GM10847 (cell line): ENCODE measurements around the gene CACNA2D1.

Experiments
- POLR2A ChIP-seq: IDR thresholded peaks from 2 replicates; pipeline ENCODE4 v1.6.1; 2011; ENCODE audit not compliant: insufficient read length; ENCODE audit errors: extremely low read depth

Gene CACNA2D1

GRCh38 chr7:82411732-82412131, 31.8 kb downstream of the CACNA2D1 start:
- TF ChIP-seq POLR2A = no peak

- no peak for TF ChIP-seq POLR2A
Measured at GRCh38 chr7:82410461-82410860, 33.1 kb downstream of the CACNA2D1 start.

GRCh38 chr7:82406937-82407336, 36.6 kb downstream of the CACNA2D1 start:
- TF ChIP-seq POLR2A = no peak

GRCh38 chr7:82405301-82405700, 38.3 kb downstream of the CACNA2D1 start:
- no peak for TF ChIP-seq POLR2A

- TF ChIP-seq POLR2A = no peak
Measured at GRCh38 chr7:82404652-82405051, 38.9 kb downstream of the CACNA2D1 start.

GRCh38 chr7:82404094-82404493, 39.5 kb downstream of the CACNA2D1 start:
- TF ChIP-seq POLR2A = no peak

- no peak for TF ChIP-seq POLR2A
Measured at GRCh38 chr7:82397879-82398524, 45.6 kb downstream of the CACNA2D1 start.

GRCh38 chr7:82396343-82396742, 47.2 kb downstream of the CACNA2D1 start:
- no peak for TF ChIP-seq POLR2A

GRCh38 chr7:82395147-82395546, 48.4 kb downstream of the CACNA2D1 start:
- TF ChIP-seq POLR2A = no peak

- TF ChIP-seq POLR2A = no peak
Measured at GRCh38 chr7:82393840-82394220, 49.7 kb downstream of the CACNA2D1 start.

GRCh38 chr7:82393076-82393839, 50.3 kb downstream of the CACNA2D1 start:
- TF ChIP-seq POLR2A = no peak

- no peak for TF ChIP-seq POLR2A
Measured at GRCh38 chr7:82390936-82391335, 52.6 kb downstream of the CACNA2D1 start.

GRCh38 chr7:82389876-82390275, 53.7 kb downstream of the CACNA2D1 start:
- no peak for TF ChIP-seq POLR2A

GRCh38 chr7:82388138-82388537, 55.4 kb downstream of the CACNA2D1 start:
- no peak for TF ChIP-seq POLR2A

- no peak for TF ChIP-seq POLR2A
Measured at GRCh38 chr7:82384779-82385178, 58.8 kb downstream of the CACNA2D1 start.

- TF ChIP-seq POLR2A = no peak
Measured at GRCh38 chr7:82384051-82384464, 59.5 kb downstream of the CACNA2D1 start.

- TF ChIP-seq POLR2A = no peak
Measured at GRCh38 chr7:82382276-82382675, 61.3 kb downstream of the CACNA2D1 start.
